ENCODE results near the gene SMIM30. TPM values are rescaled to one million over a fixed set of nuclear protein-coding genes. Genes with fewer than 3 reads are reported as not detected.

Gene SMIM30
- total RNA-seq, 1 experiment from 2014 or later, result 10.1 TPM

GRCh38 chr7:113085781-113086390, 32.5 kb downstream of the SMIM30 start:
- no TSS peak for BruUV-seq (replicated peaks)
- Histone ChIP-seq H3K4me3 (ENCODE audit: low read depth in 2 of 2, low read length in 2 of 2) (peak overlapping the region; percentile 7 to 34; a peak in 3 of 4 replicates), H3K9me3 (ENCODE audit: control insufficient read depth, insufficient read depth, low read depth, low read length) (no peaks in the 10 kb centered on the region), H3K27me3 (ENCODE audit: control insufficient read depth, insufficient read depth, low read length) (peaks cover 16% of the 10 kb centered on the region), H3K27ac (ENCODE audit: low read length) (no peak overlapping the region), H3K4me1 (ENCODE audit: control insufficient read depth, insufficient read depth, low read length) (no peaks in the 10 kb centered on the region), H3K36me3 (ENCODE audit: control insufficient read depth, insufficient read depth, low read length) (no peaks in the 10 kb centered on the region)
- ChIA-PET POLR2A (no interaction called here), CTCF (interaction anchor here (0.5 kb wide), 1 partner anchor 602 kb away, joined by 3 read pairs; no protein-coding TSS in a partner anchor)
- in situ Hi-C loops (cut with HindIII; ENCODE audit: low pct_unique_long_range_greater_than_20kb, low sequenced_read_pairs), result no loop called here
- DNase-seq (ENCODE audit: low read depth, low spot score), result no peak
- no peak for ATAC-seq
- intact Hi-C loops (cut with micrococcal nuclease; ENCODE audit: unreplicated experiment), result no loop called here
- no peak for TF ChIP-seq TCF7L2 (IDR thresholded peaks at IDR 0.05; ENCODE audit: low read depth, low read length)
- TF ChIP-seq REST (IDR thresholded peaks at IDR 0.05; ENCODE audit: insufficient read depth in 1 of 2, low read depth in 2 of 2, low read length in 1 of 2), result no peak
- no peak for TF ChIP-seq CTCF (IDR thresholded peaks at IDR 0.05)
- no peak for TF ChIP-seq SIN3A (IDR thresholded peaks at IDR 0.05; ENCODE audit: borderline replicate concordance, insufficient read depth, low read depth, low read length)
- TF ChIP-seq POLR2AphosphoS5 (IDR thresholded peaks at IDR 0.05; ENCODE audit: low read depth, low read length), result no peak

GRCh38 chr7:113084496-113085172, 33.7 kb downstream of the SMIM30 start:
- H3K9me3 ChIP-seq (ENCODE audit: control insufficient read depth, insufficient read depth, low read depth, low read length), result no peaks in the 10 kb centered on the region
- BruUV-seq (replicated peaks), result no TSS peak
- CTCF ChIA-PET, result no interaction called here

More at GRCh38 chr7:113084496-113085172, 33.7 kb downstream of the SMIM30 start:
- POLR2A ChIA-PET, result no interaction called here
- H3K27ac ChIP-seq (ENCODE audit: low read length), result no peak overlapping the region
- H3K4me3 ChIP-seq (ENCODE audit: low read depth in 2 of 2, low read length in 2 of 2), result no peak overlapping the region
- ATAC-seq, result no peak
- TF ChIP-seq SIN3A (IDR thresholded peaks at IDR 0.05; ENCODE audit: borderline replicate concordance, insufficient read depth, low read depth, low read length) (no peak), TCF7L2 (IDR thresholded peaks at IDR 0.05; ENCODE audit: low read depth, low read length) (no peak), CTCF (IDR thresholded peaks at IDR 0.05) (no peak), REST (IDR thresholded peaks at IDR 0.05; ENCODE audit: insufficient read depth in 1 of 2, low read depth in 2 of 2, low read length in 1 of 2) (no peak), POLR2AphosphoS5 (IDR thresholded peaks at IDR 0.05; ENCODE audit: low read depth, low read length) (no peak)
- H3K4me1 ChIP-seq (ENCODE audit: control insufficient read depth, insufficient read depth, low read length), result no peaks in the 10 kb centered on the region
- peaks cover 16% of the 10 kb centered on the region for H3K27me3 ChIP-seq (ENCODE audit: control insufficient read depth, insufficient read depth, low read length)
- in situ Hi-C loops (cut with HindIII; ENCODE audit: low pct_unique_long_range_greater_than_20kb, low sequenced_read_pairs), result no loop called here
- H3K36me3 ChIP-seq (ENCODE audit: control insufficient read depth, insufficient read depth, low read length), result no peaks in the 10 kb centered on the region
- intact Hi-C loops (cut with micrococcal nuclease; ENCODE audit: unreplicated experiment), result no loop called here
- no peak for DNase-seq (ENCODE audit: low read depth, low spot score)
